Testis (tissue), 3 donors: ENCODE measurements around the gene IL17RD. TPM values are rescaled to one million over a fixed set of nuclear protein-coding genes. Genes with fewer than 3 reads are reported as not detected.
A peak's percentile ranks its signal among the peaks of the same experiment; 100 is the strongest.

Source experiments
- DNase-seq: peaks from one replicate; pipeline ENCODE4 v3.0.0-alpha.2; 2019
- H3K27ac ChIP-seq, 2 donors: fragments of 200-600 bp; sonication (generic); one replicate each; pipeline ENCODE4 v1.5.1; 2019
- H3K27me3 ChIP-seq: fragments of 200-600 bp; sonication (generic); one replicate; pipeline ENCODE4 v1.5.1; 2019
- H3K36me3 ChIP-seq: fragments of 200-600 bp; sonication (generic); one replicate; pipeline ENCODE4 v1.5.1; 2017; ENCODE audit warnings: low read depth; ENCODE audit errors: missing control alignments
- H3K4me1 ChIP-seq: fragments of 200-600 bp; sonication (generic); one replicate; pipeline ENCODE4 v1.5.1; 2019
- H3K4me3 ChIP-seq, 2 donors: fragments of 200-600 bp; sonication (generic); one replicate each; pipeline ENCODE4 v1.5.1; 2017 to 2019
- H3K9me3 ChIP-seq: fragments of 200-600 bp; sonication (generic); one replicate; pipeline ENCODE4 v1.5.1; 2017
- POLR2A ChIP-seq: fragments of 450-650 bp; IDR thresholded peaks from one replicate; pipeline ENCODE4 v1.6.1; 2017; ENCODE audit warnings: antibody characterized with exemption, mild to moderate bottlenecking, moderate library complexity
- WGBS, 2 donors: methylation state at CpG; one replicate each; pipeline ENCODE4 v1.1.5; 2018; 5-methylcytosine and 5-hydroxymethylcytosine counted together
- intact Hi-C: fragments of 100-400 bp; cut with DNase I; formaldehyde crosslinking; loops from one replicate; pipeline ENCODE4 v1.15.1; 2023; ENCODE audit warnings: low total_unique reads
- polyA plus RNA-seq: library from polyadenylated mRNA; stranded (reverse); fragments of 350-450 nt; fragmentation: Illumina TruSeq; extraction: RNeasy Lipid Tissue Mini Kit (QIAGEN cat#74804); gene quantifications from one replicate; pipeline ENCODE4 v1.2.3, GENCODE V29; 2014; ENCODE audit warnings: low read depth, low replicate concordance; ENCODE audit not compliant: insufficient read depth
- total RNA-seq, 2 donors: library from RNA; depleted of rRNA; stranded (reverse); fragments of >200 nt; gene quantifications; one replicate each; pipeline ENCODE4 v1.2.3, GENCODE V29; 2016
- TF ChIP-seq, protein P1 (sequence below), 3 experiments: fragments of 450-650 bp in 2 of 3; fragments of 200-600 bp in 1 of 3; sonication (generic) in 1 of 3; IDR thresholded peaks; one replicate each; pipeline ENCODE4 v1.5.1; 2016 to 2019; ENCODE audit warnings: antibody characterized with exemption in 3 of 3, mild to moderate bottlenecking in 2 of 3, moderate library complexity in 1 of 3

IL17RD gene
- total and polyA plus RNA-seq, 3 donors from 2014 or later = 25.0 to 29.9 (median 27.9) TPM

DNA sequence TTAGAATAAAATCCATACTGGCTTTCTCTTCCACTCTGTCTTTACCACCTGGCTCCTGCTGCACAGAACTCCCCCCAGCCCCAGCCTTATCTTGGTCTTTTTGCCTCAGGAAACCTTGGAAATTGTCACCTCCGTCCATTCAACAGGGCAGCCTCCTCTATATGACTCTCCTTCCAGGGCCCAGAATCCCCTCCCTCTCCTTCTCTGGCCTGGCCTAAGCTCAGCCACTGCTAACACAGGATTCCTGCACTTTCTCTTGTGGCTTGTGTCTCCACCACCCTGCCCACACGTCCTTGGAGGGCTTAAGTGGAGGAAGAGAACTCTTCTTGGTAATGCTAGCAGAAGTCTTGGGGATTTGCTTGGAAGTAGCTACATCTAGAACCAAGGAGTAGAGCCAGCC is 1.5 kb upstream of the IL17RD start:
- 70 to 81% methylated on average over 2 of the region's 2 CpGs for WGBS, 2 donors
- Histone ChIP-seq H3K27ac (no peak overlapping the region), H3K9me3 (no peaks in the 10 kb centered on the region), H3K4me1 (peaks cover 3% of the 10 kb centered on the region), H3K27me3 (no peaks in the 10 kb centered on the region), H3K4me3 (no peak overlapping the region), H3K36me3 (no peaks in the 10 kb centered on the region)
- no peak for DNase-seq
- intact Hi-C loops = loop anchor here (10.0 kb wide), 1 partner anchor 62 kb away; no protein-coding TSS in a partner anchor
- TF ChIP-seq, protein P1, sequence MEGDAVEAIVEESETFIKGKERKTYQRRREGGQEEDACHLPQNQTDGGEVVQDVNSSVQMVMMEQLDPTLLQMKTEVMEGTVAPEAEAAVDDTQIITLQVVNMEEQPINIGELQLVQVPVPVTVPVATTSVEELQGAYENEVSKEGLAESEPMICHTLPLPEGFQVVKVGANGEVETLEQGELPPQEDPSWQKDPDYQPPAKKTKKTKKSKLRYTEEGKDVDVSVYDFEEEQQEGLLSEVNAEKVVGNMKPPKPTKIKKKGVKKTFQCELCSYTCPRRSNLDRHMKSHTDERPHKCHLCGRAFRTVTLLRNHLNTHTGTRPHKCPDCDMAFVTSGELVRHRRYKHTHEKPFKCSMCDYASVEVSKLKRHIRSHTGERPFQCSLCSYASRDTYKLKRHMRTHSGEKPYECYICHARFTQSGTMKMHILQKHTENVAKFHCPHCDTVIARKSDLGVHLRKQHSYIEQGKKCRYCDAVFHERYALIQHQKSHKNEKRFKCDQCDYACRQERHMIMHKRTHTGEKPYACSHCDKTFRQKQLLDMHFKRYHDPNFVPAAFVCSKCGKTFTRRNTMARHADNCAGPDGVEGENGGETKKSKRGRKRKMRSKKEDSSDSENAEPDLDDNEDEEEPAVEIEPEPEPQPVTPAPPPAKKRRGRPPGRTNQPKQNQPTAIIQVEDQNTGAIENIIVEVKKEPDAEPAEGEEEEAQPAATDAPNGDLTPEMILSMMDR (IDR thresholded peaks at IDR 0.05) = no peak
- TF ChIP-seq POLR2A = no peak

DNA sequence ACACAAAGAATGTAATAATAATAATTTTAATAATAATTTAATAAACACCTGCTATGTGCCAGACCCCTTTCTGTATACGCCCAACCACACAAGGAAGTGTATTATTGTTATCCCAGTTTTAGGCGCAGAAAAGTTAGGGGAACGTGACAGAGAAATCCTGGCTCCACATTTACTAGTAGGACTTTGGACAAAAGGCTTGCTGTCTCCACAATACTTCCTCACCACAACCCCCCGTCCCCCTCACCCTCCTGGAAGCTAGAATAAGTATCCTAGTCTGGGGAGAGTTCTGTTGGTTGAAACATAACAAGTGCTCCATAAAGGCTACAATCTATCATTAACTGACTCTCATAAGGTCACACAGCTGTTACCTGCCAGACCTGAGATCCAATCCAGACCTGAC is 488 bp upstream of the IL17RD start:
- no peaks in the 10 kb centered on the region for H3K27me3 ChIP-seq
- H3K9me3 ChIP-seq = no peaks in the 10 kb centered on the region
- 13 to 24% methylated on average over 4 of the region's 4 CpGs for WGBS, 2 donors
- peak overlapping the region in 1 of 2 donors; percentile 11 for H3K4me3 ChIP-seq
- TF ChIP-seq POLR2A = no peak
- TF ChIP-seq, protein P1 (IDR thresholded peaks at IDR 0.05) = no peak
- intact Hi-C loops = loop anchor here (10.0 kb wide), 1 partner anchor 61 kb away; no protein-coding TSS in a partner anchor
- no peaks in the 10 kb centered on the region for H3K36me3 ChIP-seq
- no peak overlapping the region for H3K27ac ChIP-seq
- peaks cover 13% of the 10 kb centered on the region for H3K4me1 ChIP-seq
- no peak for DNase-seq

GRCh38 chr3:57164217-57164656 is 916 bp downstream of the IL17RD start:
- TF ChIP-seq, protein P1 (IDR thresholded peaks at IDR 0.05) = no peak
- no peak for TF ChIP-seq POLR2A
- H3K4me1 ChIP-seq = peaks cover 26% of the 10 kb centered on the region
- WGBS, 2 donors = 2 to 4% methylated on average over 21 to 23 of the region's 30 CpGs
- no peaks in the 10 kb centered on the region for H3K9me3 ChIP-seq
- H3K4me3 ChIP-seq = peak overlapping the region; percentile 76 to 77
- H3K36me3 ChIP-seq = no peaks in the 10 kb centered on the region
- intact Hi-C loops = loop anchor here (10.0 kb wide), 1 partner anchor 59 kb away; no protein-coding TSS in a partner anchor
- peak overlapping the region; percentile 72 to 84 for H3K27ac ChIP-seq
- H3K27me3 ChIP-seq = no peaks in the 10 kb centered on the region
- DNase-seq = peak; percentile 66

DNA sequence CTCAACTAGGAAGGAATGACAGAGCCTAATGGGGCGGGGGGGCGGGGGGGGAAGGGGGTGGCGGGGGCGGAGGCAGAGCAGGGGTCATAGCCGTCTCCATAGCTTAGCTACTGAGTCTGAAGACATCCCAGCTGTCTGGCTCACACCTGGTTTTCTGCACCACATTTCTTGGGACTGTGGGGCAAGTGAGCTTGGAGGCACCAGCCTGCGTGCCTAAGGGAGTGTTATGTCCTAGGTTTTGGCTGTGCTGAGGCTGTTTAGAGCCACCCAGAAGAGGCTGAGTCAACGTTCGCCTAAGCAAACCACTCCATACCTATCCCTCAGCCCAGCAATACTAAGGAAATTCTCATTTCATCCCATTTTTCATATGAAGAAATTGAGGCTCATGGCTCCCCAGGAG is 1.4 kb downstream of the IL17RD start:
- Histone ChIP-seq H3K27ac (peak overlapping the region in 1 of 2 donors; percentile 84), H3K9me3 (no peaks in the 10 kb centered on the region), H3K36me3 (no peaks in the 10 kb centered on the region), H3K27me3 (no peaks in the 10 kb centered on the region), H3K4me1 (peaks cover 27% of the 10 kb centered on the region), H3K4me3 (peak overlapping the region; percentile 76 to 77)
- 18 to 34% methylated on average over 6 to 8 of the region's 8 CpGs for WGBS, 2 donors
- intact Hi-C loops = loop anchor here (10.0 kb wide), 1 partner anchor 59 kb away; no protein-coding TSS in a partner anchor
- no peak for DNase-seq
- TF ChIP-seq, protein P1 (IDR thresholded peaks at IDR 0.05) = no peak
- TF ChIP-seq POLR2A = no peak

- no peak for DNase-seq
- H3K27me3 ChIP-seq = no peaks in the 10 kb centered on the region
- no peak overlapping the region for H3K4me3 ChIP-seq
- no peaks in the 10 kb centered on the region for H3K9me3 ChIP-seq
- no peaks in the 10 kb centered on the region for H3K36me3 ChIP-seq
- TF ChIP-seq POLR2A = no peak
- TF ChIP-seq, protein P1 (IDR thresholded peaks at IDR 0.05) = no peak
- H3K27ac ChIP-seq = no peak overlapping the region
- intact Hi-C loops = loop anchor here (10.0 kb wide), 1 partner anchor 57 kb away; no protein-coding TSS in a partner anchor
- WGBS, 2 donors = 60 to 73% methylated on average over 1 of the region's 1 CpG
- peaks cover 27% of the 10 kb centered on the region for H3K4me1 ChIP-seq
Measured at GRCh38 chr3:57161915-57162314, 3.2 kb downstream of the IL17RD start.
